IMR-90 (cell line): ENCODE data around the gene MYH7B. TPM values are rescaled to one million over a fixed set of nuclear protein-coding genes. Genes with fewer than 3 reads are reported as not detected.

ENCODE experiments used
- ATAC-seq: fragments of 200-7000 bp; cut with Tn5 transposase; 2 replicates; pipeline ENCODE4 v1.9.1; 2020; ENCODE audit warnings: low read depth, mild to moderate bottlenecking, moderate library complexity
- BruUV-seq: library from RNA; stranded (reverse); fragments of 400-500 nt; replicated peaks from 2 replicates; lab custom pipeline; 2021; lab: Mats Ljungman, UMichigan
- CTCF ChIA-PET: fragments of 300-600 bp; formaldehyde crosslinking; extraction: SDS; loops from one replicate; lab custom pipeline; 2021; ENCODE audit warnings: antibody characterized with exemption; lab: Yijun Ruan, JAX
- POLR2A ChIA-PET: fragments of 300-600 bp; sonication (Branson Sonifier 250); formaldehyde crosslinking; loops from one replicate; lab custom pipeline; 2022; ENCODE audit warnings: antibody characterized with exemption; ENCODE audit not compliant: unreplicated experiment; lab: Charles Lee
- DNase-seq: peaks from one replicate; pipeline ENCODE4 v3.0.0; 2013
- H2AFZ ChIP-seq: replicated peaks from 2 replicates; pipeline ENCODE3; 2013; ENCODE audit warnings: low read length, mild to moderate bottlenecking; ENCODE audit not compliant: poor library complexity
- H2AK5ac ChIP-seq: 2 replicates; pipeline ENCODE4 v1.6.1; 2013; ENCODE audit warnings: low read depth, low read length, inconsistent platforms
- H2AK9ac ChIP-seq: replicated peaks from 2 replicates; pipeline ENCODE3; 2013; ENCODE audit warnings: mild to moderate bottlenecking, low read depth, low read length, moderate library complexity; ENCODE audit not compliant: poor library complexity
- H2BK120ac ChIP-seq: 2 replicates; pipeline ENCODE4 v1.6.1; 2013; ENCODE audit warnings: low read depth, low read length, inconsistent platforms
- H2BK15ac ChIP-seq: 3 replicates; pipeline ENCODE4 v1.6.1; 2013; ENCODE audit warnings: low read depth, low read length, inconsistent platforms
- H2BK20ac ChIP-seq: 2 replicates; pipeline ENCODE4 v1.6.1; 2013; ENCODE audit warnings: low read depth, mild to moderate bottlenecking, inconsistent platforms, low read length, moderate library complexity
- H2BK5ac ChIP-seq: 2 replicates; pipeline ENCODE4 v1.6.1; 2013; ENCODE audit warnings: mild to moderate bottlenecking, low read depth, low read length, inconsistent platforms; ENCODE audit not compliant: poor library complexity, severe bottlenecking
- H3K14ac ChIP-seq: replicated peaks from 2 replicates; pipeline ENCODE4 v1.6.1; 2013; ENCODE audit warnings: low read depth, low read length, inconsistent platforms
- H3K18ac ChIP-seq: 2 replicates; pipeline ENCODE4 v1.6.1; 2013; ENCODE audit warnings: low read depth, low read length, control low read depth
- H3K23ac ChIP-seq: 2 replicates; pipeline ENCODE4 v1.6.1; 2013; ENCODE audit warnings: low read depth, low read length, inconsistent platforms
- H3K27ac ChIP-seq: 2 replicates; pipeline ENCODE4 v1.5.1; 2013; ENCODE audit warnings: mild to moderate bottlenecking, control low read depth, low read length; ENCODE audit not compliant: insufficient read depth
- H3K27me3 ChIP-seq: 2 replicates; pipeline ENCODE4 v1.6.1; 2013; ENCODE audit warnings: low read length; ENCODE audit not compliant: control insufficient read depth, insufficient read depth
- H3K36me3 ChIP-seq: 2 replicates; pipeline ENCODE4 v1.6.1; 2013; ENCODE audit warnings: low read length, mixed read lengths; ENCODE audit not compliant: control insufficient read depth, insufficient read depth
- H3K4ac ChIP-seq: 2 replicates; pipeline ENCODE4 v1.6.1; 2013; ENCODE audit warnings: low read depth, low read length, inconsistent platforms
- H3K4me1 ChIP-seq: 2 replicates; pipeline ENCODE4 v1.6.1; 2013; ENCODE audit warnings: low read length, mixed read lengths; ENCODE audit not compliant: control insufficient read depth, insufficient read depth
- H3K4me2 ChIP-seq: 2 replicates; pipeline ENCODE4 v1.6.1; 2013; ENCODE audit warnings: low read depth, mild to moderate bottlenecking, control low read depth, low read length, moderate library complexity
- H3K4me3 ChIP-seq: 2 replicates; pipeline ENCODE4 v1.5.1; 2013; ENCODE audit warnings: low read depth, mild to moderate bottlenecking, control low read depth, low read length, moderate library complexity; ENCODE audit not compliant: insufficient read depth
- H3K56ac ChIP-seq: 2 replicates; pipeline ENCODE4 v1.6.1; 2013; ENCODE audit warnings: low read length, inconsistent platforms; ENCODE audit not compliant: insufficient read depth; ENCODE audit errors: extremely low read depth
- H3K79me1 ChIP-seq, 2 experiments: 2 replicates each; pipeline ENCODE4 v1.6.1; 2013; ENCODE audit warnings: low read length in 2 of 2, inconsistent platforms in 1 of 2, low read depth in 1 of 2
- H3K9ac ChIP-seq: 2 replicates; pipeline ENCODE4 v1.6.1; 2013; ENCODE audit warnings: low read depth, low read length, control low read depth
- H3K9me1 ChIP-seq: 2 replicates; pipeline ENCODE4 v1.6.1; 2013; ENCODE audit warnings: low read length, inconsistent platforms; ENCODE audit not compliant: insufficient read depth
- H3K9me3 ChIP-seq: 2 replicates; pipeline ENCODE4 v1.6.1; 2013; ENCODE audit warnings: low read length; ENCODE audit not compliant: control insufficient read depth, insufficient read depth
- H4K20me1 ChIP-seq: 2 replicates; pipeline ENCODE4 v1.6.1; 2013; ENCODE audit warnings: low read length, inconsistent platforms; ENCODE audit not compliant: insufficient read depth
- H4K5ac ChIP-seq: 2 replicates; pipeline ENCODE4 v1.6.1; 2013; ENCODE audit warnings: mild to moderate bottlenecking, low read depth, low read length, control low read depth
- H4K8ac ChIP-seq, 2 experiments: 2 replicates each; pipeline ENCODE4 v1.6.1; 2013; ENCODE audit warnings: low read depth in 2 of 2, low read length in 2 of 2, control low read depth in 1 of 2, inconsistent platforms in 1 of 2
- H4K91ac ChIP-seq: 2 replicates; pipeline ENCODE4 v1.6.1; 2013; ENCODE audit warnings: low read depth, low read length, inconsistent platforms; ENCODE audit not compliant: insufficient read depth
- BHLHE40 ChIP-seq: fragments of 150-350 bp; IDR thresholded peaks from 2 replicates; pipeline ENCODE4 v1.6.1; 2016; ENCODE audit warnings: mild to moderate bottlenecking, low read depth, low read length
- CEBPB ChIP-seq: IDR thresholded peaks from 2 replicates; pipeline ENCODE4 v1.6.1; 2012; ENCODE audit warnings: low read depth, low read length, improper control_type of control experiment
- CTCF ChIP-seq: conservative IDR thresholded peaks from 2 replicates; pipeline ENCODE4 v1.5.1; 2012; ENCODE audit warnings: mild to moderate bottlenecking, low read depth, low read length, improper control_type of control experiment
- ELK1 ChIP-seq: fragments of 150-350 bp; IDR thresholded peaks from 2 replicates; pipeline ENCODE4 v1.6.1; 2016; ENCODE audit warnings: low read depth, mild to moderate bottlenecking, low read length, moderate library complexity, borderline replicate concordance
- MXI1 ChIP-seq: IDR thresholded peaks from 2 replicates; pipeline ENCODE4 v1.6.1; 2012; ENCODE audit warnings: low read depth, mild to moderate bottlenecking, low read length, moderate library complexity, borderline replicate concordance
- POLR2A ChIP-seq: IDR thresholded peaks from 2 replicates; pipeline ENCODE4 v1.6.1; 2012; ENCODE audit warnings: mild to moderate bottlenecking, low read depth, low read length
- RAD21 ChIP-seq: IDR thresholded peaks from 2 replicates; pipeline ENCODE4 v1.6.1; 2012; ENCODE audit warnings: low read length, improper control_type of control experiment
- RFX5 ChIP-seq: IDR thresholded peaks from 2 replicates; pipeline ENCODE4 v1.8.0; 2012; ENCODE audit warnings: low read depth, mild to moderate bottlenecking, low read length, moderate library complexity
- SMC3 ChIP-seq: fragments of 150-350 bp; IDR thresholded peaks from 2 replicates; pipeline ENCODE4 v1.6.1; 2016; ENCODE audit warnings: low read depth, mild to moderate bottlenecking, antibody characterized with exemption, low read length, moderate library complexity
- USF2 ChIP-seq: fragments of 150-350 bp; IDR thresholded peaks from 2 replicates; pipeline ENCODE4 v1.6.1; 2017; ENCODE audit warnings: mild to moderate bottlenecking, antibody characterized with exemption, low read length, low read depth
- dilution Hi-C: fragments of 300-500 bp; cut with HindIII; formaldehyde crosslinking; loops from one replicate; pipeline ENCODE4 v1.14.3; 2018; ENCODE audit warnings: low sequenced_read_pairs; ENCODE audit not compliant: unreplicated experiment
- in situ Hi-C: fragments of 300-500 bp; cut with MboI; formaldehyde crosslinking; loops from 3 replicates; pipeline ENCODE4 v1.14.3; 2019; ENCODE audit warnings: low sequenced_read_pairs, inconsistent platforms, mixed read lengths
- intact Hi-C: fragments of 100-400 bp; cut with micrococcal nuclease; formaldehyde crosslinking; loops from 2 replicates; pipeline ENCODE4 v1.10.0; 2022
- polyA plus RNA-seq, 3 experiments: library from polyadenylated mRNA; depleted of rRNA; stranded (reverse); fragments of >200 nt; gene quantifications; 2 replicates each; pipeline ENCODE4 v1.2.3, GENCODE V29; 2012; ENCODE audit warnings: low replicate concordance in 1 of 3
- total RNA-seq: library from RNA; depleted of rRNA; stranded (reverse); fragments of >200 nt; gene quantifications from 2 replicates; pipeline ENCODE4 v1.2.3, GENCODE V29; 2012

Gene MYH7B
- total and polyA plus RNA-seq, 2 of the 4 experiments (the other 2 are of a cell fraction): 0.09 TPM; not detected in 1

- Histone ChIP-seq H3K4me2 (no peak overlapping the region), H2BK20ac (0 out of 2 replicates have a peak overlapping the region, but pooled peaks have one; percentile 24), H4K91ac (no peak overlapping the region; the same call in 1 of the 2 replicates), H3K79me1 (peaks cover 2 to 19% of the 10 kb centered on the region in 2 experiments; a peak in 3 of 4 replicates), H3K27ac (no peak overlapping the region), H3K18ac (no peak overlapping the region), H3K27me3 (no peaks in the 10 kb centered on the region), H3K4me1 (peaks cover 4% of the 10 kb centered on the region), H2AK5ac (no peak overlapping the region), H3K14ac (peak overlapping the region; percentile 76; the same call in 1 of the 2 replicates), H4K8ac (peak overlapping the region in 1 of 2 experiments; percentile 50; a peak in 1 of 4 replicates), H2AK9ac (no peak overlapping the region), H3K56ac (no peak overlapping the region), H2AFZ (no peak overlapping the region), H2BK15ac (no peak overlapping the region; the same call in 2 of the 3 replicates), H2BK5ac (peak overlapping the region; percentile 85), H3K9ac (no peak overlapping the region), H3K9me3 (no peaks in the 10 kb centered on the region), H4K20me1 (no peaks in the 10 kb centered on the region), H3K9me1 (peaks cover 15% of the 10 kb centered on the region), H3K36me3 (peaks cover 13% of the 10 kb centered on the region), H4K5ac (no peak overlapping the region), H3K23ac (no peak overlapping the region), H3K4me3 (no peak overlapping the region), H2BK120ac (peak overlapping the region; percentile 46), H3K4ac (peak overlapping the region; percentile 63)
- peak; percentile 88 for ATAC-seq
- CTCF ChIA-PET: interaction anchor here (0.6 to 1.5 kb wide), 4 partner anchors 68 to 539 kb away, joined by 3 to 19 read pairs (median 4); no protein-coding TSS in a partner anchor
- dilution Hi-C loops (no loop called here), intact Hi-C loops (loop anchor here (1.0 kb wide), 1 partner anchor 72 kb away; the partner anchor contains the start of gene ACSS2), in situ Hi-C loops (no loop called here)
- TF ChIP-seq SMC3 (peak; percentile 30; the same call in 1 of the 2 replicates), MXI1 (no peak), ELK1 (no peak), CEBPB (peak; percentile 71), CTCF (peak; percentile 48), RFX5 (0 out of 2 replicates have a peak, but pooled peaks have one; percentile 23), POLR2A (no peak), RAD21 (peak; percentile 58), BHLHE40 (no peak), USF2 (no peak)
- DNase-seq: peak; percentile 92
- BruUV-seq: no TSS peak
- POLR2A ChIA-PET: no interaction called here
These were observed 7.6 kb upstream of the MYH7B start for GRCh38 chr20:34948030-34948429.
